NB4 (cell line): ENCODE data around the gene PRPF6.

Experiments used
- MAX ChIP-seq: IDR thresholded peaks from 2 replicates; pipeline ENCODE4 v1.6.1; 2011; ENCODE audit warnings: low read depth, low read length
- POLR2A ChIP-seq: IDR thresholded peaks from 2 replicates; pipeline ENCODE4 v1.6.1; 2011; ENCODE audit warnings: mild to moderate bottlenecking; ENCODE audit not compliant: insufficient read length; ENCODE audit errors: extremely low read depth

- TF ChIP-seq POLR2A (no peak), MAX (no peak)
These were observed 75.6 kb downstream of the PRPF6 start for GRCh38 chr20:64056639-64056888.
